PC-9 (cell line): Measurements from ENCODE around the gene ZBTB21. TPM values are rescaled to one million over a fixed set of nuclear protein-coding genes. Genes with fewer than 3 reads are reported as not detected.

Experiments
- BruUV-seq: library from RNA; stranded (reverse); fragments of 400-500 nt; replicated peaks from 2 replicates; lab custom pipeline; 2021; lab: Mats Ljungman, UMichigan
- CTCF ChIA-PET: fragments of 300-600 bp; sonication (Branson Sonifier 250); formaldehyde crosslinking; loops from one replicate; lab custom pipeline; 2022; ENCODE audit warnings: antibody characterized with exemption; lab: Charles Lee
- POLR2A ChIA-PET: fragments of 300-600 bp; sonication (Branson Sonifier 250); formaldehyde crosslinking; loops from one replicate; lab custom pipeline; 2022; ENCODE audit warnings: antibody characterized with exemption; ENCODE audit not compliant: unreplicated experiment; lab: Charles Lee
- DNase-seq, 2 experiments: peaks; one replicate each; pipeline versions ENCODE4 v3.0.0 to v3.0.0-alpha.2; 2015 to 2022; ENCODE audit warnings: mixed read lengths in 1 of 2
- H2AFZ ChIP-seq: fragments of 200-600 bp; sonication (generic); 2 replicates; pipeline ENCODE4 v1.8.1; 2017; ENCODE audit warnings: antibody characterized with exemption
- H3F3A ChIP-seq: fragments of 200-600 bp; sonication (generic); 2 replicates; pipeline ENCODE4 v1.8.1; 2017; ENCODE audit warnings: antibody characterized with exemption, mild to moderate bottlenecking, low read depth; ENCODE audit not compliant: insufficient read depth
- H3K27ac ChIP-seq: fragments of 200-600 bp; sonication (generic); 2 replicates; pipeline ENCODE4 v1.6.1; 2016; ENCODE audit warnings: mixed run types
- H3K27me3 ChIP-seq: fragments of 200-600 bp; sonication (generic); 2 replicates; pipeline ENCODE4 v1.6.1; 2016; ENCODE audit warnings: low read depth, mixed run types; ENCODE audit not compliant: insufficient read depth
- H3K36me3 ChIP-seq: fragments of 200-600 bp; sonication (generic); 2 replicates; pipeline ENCODE4 v1.6.1; 2016; ENCODE audit warnings: low read depth, mixed run types
- H3K4me1 ChIP-seq: fragments of 200-600 bp; sonication (generic); replicated peaks from 2 replicates; pipeline ENCODE4 v1.6.1; 2016; ENCODE audit warnings: mixed run types; ENCODE audit not compliant: insufficient read depth
- H3K4me2 ChIP-seq: fragments of 200-600 bp; sonication (generic); 2 replicates; pipeline ENCODE4 v1.6.1; 2017; ENCODE audit warnings: mixed run types
- H3K4me3 ChIP-seq: fragments of 200-600 bp; sonication (generic); 2 replicates; pipeline ENCODE4 v1.6.1; 2016; ENCODE audit warnings: mixed run types
- H3K79me2 ChIP-seq: fragments of 200-600 bp; sonication (generic); 2 replicates; pipeline ENCODE4 v1.6.1; 2017; ENCODE audit warnings: low read depth, mixed run types
- H3K9me2 ChIP-seq: fragments of 200-600 bp; sonication (generic); 2 replicates; pipeline ENCODE4 v1.8.1; 2017; ENCODE audit warnings: mild to moderate bottlenecking; ENCODE audit not compliant: insufficient read depth
- H3K9me3 ChIP-seq: fragments of 200-600 bp; sonication (generic); 2 replicates; pipeline ENCODE4 v1.8.1; 2016; ENCODE audit warnings: low read depth; ENCODE audit not compliant: insufficient read depth
- H4K20me1 ChIP-seq: fragments of 200-600 bp; sonication (generic); 2 replicates; pipeline ENCODE4 v1.8.1; 2017; ENCODE audit not compliant: insufficient read depth
- EZH2 ChIP-seq: fragments of 200-600 bp; sonication (generic); IDR thresholded peaks from 2 replicates; pipeline ENCODE4 v1.8.0; 2017; ENCODE audit warnings: antibody characterized with exemption, low read depth
- intact Hi-C: fragments of 100-400 bp; cut with micrococcal nuclease; formaldehyde crosslinking; loops from one replicate; pipeline ENCODE4 v1.10.0; 2022; ENCODE audit not compliant: unreplicated experiment
- total RNA-seq: library from RNA; stranded (reverse); gene quantifications from 2 replicates; pipeline ENCODE4 v1.2.3, GENCODE V29; 2021
- TF ChIP-seq, protein P1 (sequence below): fragments of 200-600 bp; sonication (generic); conservative IDR thresholded peaks from 2 replicates; pipeline ENCODE4 v1.6.1; 2017; ENCODE audit warnings: mixed run types, antibody characterized with exemption, mild to moderate bottlenecking, moderate library complexity

The ZBTB21 gene
- total RNA-seq, 1 experiment from 2014 or later, result 13.5 TPM

- intact Hi-C loops, result no loop called here
- no peak overlapping the region for H3K4me2 ChIP-seq
- CTCF ChIA-PET, result no interaction called here
- no peaks in the 10 kb centered on the region for H3F3A ChIP-seq
- no peak overlapping the region for H3K27ac ChIP-seq
- no peak overlapping the region for H2AFZ ChIP-seq
- DNase-seq, result no peak
- no peaks in the 10 kb centered on the region for H3K4me1 ChIP-seq
- no peaks in the 10 kb centered on the region for H3K9me3 ChIP-seq
- H3K79me2 ChIP-seq, result peaks cover 31% of the 10 kb centered on the region
- no peaks in the 10 kb centered on the region for H3K9me2 ChIP-seq
- H4K20me1 ChIP-seq, result 0 out of 2 replicates have a peak, but pooled peaks cover 4% of the 10 kb centered on the region
- no peak overlapping the region for H3K4me3 ChIP-seq
- TF ChIP-seq EZH2, result no peak
- TF ChIP-seq, protein P1, sequence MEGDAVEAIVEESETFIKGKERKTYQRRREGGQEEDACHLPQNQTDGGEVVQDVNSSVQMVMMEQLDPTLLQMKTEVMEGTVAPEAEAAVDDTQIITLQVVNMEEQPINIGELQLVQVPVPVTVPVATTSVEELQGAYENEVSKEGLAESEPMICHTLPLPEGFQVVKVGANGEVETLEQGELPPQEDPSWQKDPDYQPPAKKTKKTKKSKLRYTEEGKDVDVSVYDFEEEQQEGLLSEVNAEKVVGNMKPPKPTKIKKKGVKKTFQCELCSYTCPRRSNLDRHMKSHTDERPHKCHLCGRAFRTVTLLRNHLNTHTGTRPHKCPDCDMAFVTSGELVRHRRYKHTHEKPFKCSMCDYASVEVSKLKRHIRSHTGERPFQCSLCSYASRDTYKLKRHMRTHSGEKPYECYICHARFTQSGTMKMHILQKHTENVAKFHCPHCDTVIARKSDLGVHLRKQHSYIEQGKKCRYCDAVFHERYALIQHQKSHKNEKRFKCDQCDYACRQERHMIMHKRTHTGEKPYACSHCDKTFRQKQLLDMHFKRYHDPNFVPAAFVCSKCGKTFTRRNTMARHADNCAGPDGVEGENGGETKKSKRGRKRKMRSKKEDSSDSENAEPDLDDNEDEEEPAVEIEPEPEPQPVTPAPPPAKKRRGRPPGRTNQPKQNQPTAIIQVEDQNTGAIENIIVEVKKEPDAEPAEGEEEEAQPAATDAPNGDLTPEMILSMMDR, result no peak
- H3K36me3 ChIP-seq, result no peaks in the 10 kb centered on the region
- POLR2A ChIA-PET, result no interaction called here
- no peaks in the 10 kb centered on the region for H3K27me3 ChIP-seq
- BruUV-seq, result no TSS peak
Observed at GRCh38 chr21:41942457-41942856, 67.7 kb downstream of the ZBTB21 start.

- Histone ChIP-seq H3K27me3 (no peaks in the 10 kb centered on the region), H3K4me2 (no peak overlapping the region), H3K4me1 (no peaks in the 10 kb centered on the region), H3K4me3 (no peak overlapping the region), H3K36me3 (no peaks in the 10 kb centered on the region), H3K27ac (no peak overlapping the region), H4K20me1 (0 out of 2 replicates have a peak, but pooled peaks cover 4% of the 10 kb centered on the region), H3K79me2 (peaks cover 28% of the 10 kb centered on the region), H3K9me2 (no peaks in the 10 kb centered on the region), H3K9me3 (no peaks in the 10 kb centered on the region), H3F3A (no peaks in the 10 kb centered on the region), H2AFZ (no peak overlapping the region)
- POLR2A ChIA-PET, result no interaction called here
- DNase-seq, result no peak
- no peak for TF ChIP-seq EZH2
- TF ChIP-seq, protein P1, result no peak
- CTCF ChIA-PET, result no interaction called here
- BruUV-seq, result no TSS peak
- intact Hi-C loops, result no loop called here
Observed at GRCh38 chr21:41941941-41942340, 68.2 kb downstream of the ZBTB21 start.

DNA sequence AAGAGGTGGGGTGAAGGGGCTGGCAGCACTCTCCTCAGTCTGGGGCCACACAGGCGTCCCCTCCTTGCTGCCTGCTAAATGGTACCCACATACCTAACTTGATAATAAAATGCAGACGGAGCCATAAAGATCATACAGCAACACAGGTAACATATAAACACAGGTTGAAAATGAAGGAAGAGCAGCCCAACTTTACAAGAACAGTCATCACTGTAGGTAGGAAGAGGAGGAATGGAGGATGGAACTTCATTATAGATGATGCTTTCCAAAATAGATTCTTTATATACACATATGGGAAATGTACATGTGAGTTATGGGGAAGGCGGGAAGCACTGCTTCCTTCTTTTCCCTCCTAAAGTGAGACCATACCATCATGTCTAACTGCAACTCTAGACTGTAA lies 69.7 kb downstream of the ZBTB21 start:
- Histone ChIP-seq H3K36me3 (no peaks in the 10 kb centered on the region), H3K27me3 (no peaks in the 10 kb centered on the region), H3K4me1 (no peaks in the 10 kb centered on the region), H3F3A (no peaks in the 10 kb centered on the region), H2AFZ (no peak overlapping the region), H3K9me2 (no peaks in the 10 kb centered on the region), H3K79me2 (peaks cover 19% of the 10 kb centered on the region), H3K27ac (no peak overlapping the region), H3K4me2 (no peak overlapping the region), H3K4me3 (no peak overlapping the region), H4K20me1 (0 out of 2 replicates have a peak, but pooled peaks cover 4% of the 10 kb centered on the region), H3K9me3 (no peaks in the 10 kb centered on the region)
- TF ChIP-seq, protein P1, result no peak
- TF ChIP-seq EZH2, result no peak
- BruUV-seq, result no TSS peak
- no peak for DNase-seq
- intact Hi-C loops, result no loop called here
- ChIA-PET CTCF (interaction anchor here (0.6 kb wide), 1 partner anchor 69 kb away, joined by 4 read pairs; no protein-coding TSS in a partner anchor), POLR2A (no interaction called here)
